Measurements from ENCODE around the gene CCDC92.

DNA sequence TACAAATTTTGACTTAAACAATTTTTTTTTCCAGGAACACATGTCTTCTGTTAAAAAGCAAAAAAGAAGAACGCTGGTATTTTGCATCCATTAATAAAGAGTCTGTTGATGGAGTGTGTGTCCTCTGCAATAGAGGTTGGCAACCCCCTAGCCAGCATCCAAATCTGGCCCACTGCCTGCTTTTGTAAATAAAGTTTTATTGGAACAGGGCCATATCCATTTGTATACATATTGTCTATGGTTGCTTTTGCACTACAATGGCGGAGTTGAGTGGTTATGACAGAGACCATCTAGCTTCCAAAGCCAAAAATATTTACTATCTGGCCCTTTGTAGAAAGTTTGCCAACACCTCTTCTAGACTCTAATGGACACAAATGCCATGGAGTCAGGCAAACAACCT lies 49.6 kb downstream of the CCDC92 start:
- TF ChIP-seq, protein P1, sequence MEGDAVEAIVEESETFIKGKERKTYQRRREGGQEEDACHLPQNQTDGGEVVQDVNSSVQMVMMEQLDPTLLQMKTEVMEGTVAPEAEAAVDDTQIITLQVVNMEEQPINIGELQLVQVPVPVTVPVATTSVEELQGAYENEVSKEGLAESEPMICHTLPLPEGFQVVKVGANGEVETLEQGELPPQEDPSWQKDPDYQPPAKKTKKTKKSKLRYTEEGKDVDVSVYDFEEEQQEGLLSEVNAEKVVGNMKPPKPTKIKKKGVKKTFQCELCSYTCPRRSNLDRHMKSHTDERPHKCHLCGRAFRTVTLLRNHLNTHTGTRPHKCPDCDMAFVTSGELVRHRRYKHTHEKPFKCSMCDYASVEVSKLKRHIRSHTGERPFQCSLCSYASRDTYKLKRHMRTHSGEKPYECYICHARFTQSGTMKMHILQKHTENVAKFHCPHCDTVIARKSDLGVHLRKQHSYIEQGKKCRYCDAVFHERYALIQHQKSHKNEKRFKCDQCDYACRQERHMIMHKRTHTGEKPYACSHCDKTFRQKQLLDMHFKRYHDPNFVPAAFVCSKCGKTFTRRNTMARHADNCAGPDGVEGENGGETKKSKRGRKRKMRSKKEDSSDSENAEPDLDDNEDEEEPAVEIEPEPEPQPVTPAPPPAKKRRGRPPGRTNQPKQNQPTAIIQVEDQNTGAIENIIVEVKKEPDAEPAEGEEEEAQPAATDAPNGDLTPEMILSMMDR (IDR thresholded peaks at IDR 0.05; ENCODE audit: extremely low read depth in 1 of 2, insufficient read depth in 1 of 2, low read depth in 1 of 2, low read length in 2 of 2): no peak
- TF ChIP-seq POLR2A (IDR thresholded peaks at IDR 0.05; ENCODE audit: low read depth, low read length) (no peak), MYC (IDR thresholded peaks at IDR 0.05; ENCODE audit: low read depth, low read length) (no peak), EZH2 (IDR thresholded peaks at IDR 0.05; ENCODE audit: borderline replicate concordance, low read depth, low read length, severe bottlenecking) (no peak)
